ENCODE measurements around the gene SCG2.

Gene SCG2

DNA sequence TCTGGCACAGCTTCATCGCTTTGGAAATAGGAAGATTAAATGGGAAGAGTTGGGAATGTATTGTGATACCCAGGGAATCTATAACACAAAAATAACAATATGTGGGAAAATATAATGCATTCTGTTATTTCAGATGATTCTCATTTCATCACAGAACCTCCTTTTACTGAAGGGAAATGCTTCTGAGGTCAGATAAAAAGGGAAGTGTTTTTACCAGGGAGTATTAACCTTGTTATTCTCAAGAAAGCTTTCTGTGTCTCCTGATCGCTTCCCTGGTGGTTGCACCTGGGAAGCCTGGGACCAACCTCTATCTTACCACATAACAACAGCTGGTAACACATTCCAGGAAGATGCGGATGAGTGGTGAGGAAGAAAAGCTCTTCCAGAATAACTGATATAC lies 47.2 kb downstream of the SCG2 start:
- in situ Hi-C loops (cut with MboI; ENCODE audit: low pct_unique_long_range_greater_than_20kb, low sequenced_read_pairs, unreplicated experiment) = no loop called here
- DNase-seq (ENCODE audit: low spot score) = no peak
- TF ChIP-seq, protein P1, sequence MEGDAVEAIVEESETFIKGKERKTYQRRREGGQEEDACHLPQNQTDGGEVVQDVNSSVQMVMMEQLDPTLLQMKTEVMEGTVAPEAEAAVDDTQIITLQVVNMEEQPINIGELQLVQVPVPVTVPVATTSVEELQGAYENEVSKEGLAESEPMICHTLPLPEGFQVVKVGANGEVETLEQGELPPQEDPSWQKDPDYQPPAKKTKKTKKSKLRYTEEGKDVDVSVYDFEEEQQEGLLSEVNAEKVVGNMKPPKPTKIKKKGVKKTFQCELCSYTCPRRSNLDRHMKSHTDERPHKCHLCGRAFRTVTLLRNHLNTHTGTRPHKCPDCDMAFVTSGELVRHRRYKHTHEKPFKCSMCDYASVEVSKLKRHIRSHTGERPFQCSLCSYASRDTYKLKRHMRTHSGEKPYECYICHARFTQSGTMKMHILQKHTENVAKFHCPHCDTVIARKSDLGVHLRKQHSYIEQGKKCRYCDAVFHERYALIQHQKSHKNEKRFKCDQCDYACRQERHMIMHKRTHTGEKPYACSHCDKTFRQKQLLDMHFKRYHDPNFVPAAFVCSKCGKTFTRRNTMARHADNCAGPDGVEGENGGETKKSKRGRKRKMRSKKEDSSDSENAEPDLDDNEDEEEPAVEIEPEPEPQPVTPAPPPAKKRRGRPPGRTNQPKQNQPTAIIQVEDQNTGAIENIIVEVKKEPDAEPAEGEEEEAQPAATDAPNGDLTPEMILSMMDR (IDR thresholded peaks at IDR 0.05; ENCODE audit: extremely low read depth, insufficient read depth, missing control alignments) = no peak

DNA sequence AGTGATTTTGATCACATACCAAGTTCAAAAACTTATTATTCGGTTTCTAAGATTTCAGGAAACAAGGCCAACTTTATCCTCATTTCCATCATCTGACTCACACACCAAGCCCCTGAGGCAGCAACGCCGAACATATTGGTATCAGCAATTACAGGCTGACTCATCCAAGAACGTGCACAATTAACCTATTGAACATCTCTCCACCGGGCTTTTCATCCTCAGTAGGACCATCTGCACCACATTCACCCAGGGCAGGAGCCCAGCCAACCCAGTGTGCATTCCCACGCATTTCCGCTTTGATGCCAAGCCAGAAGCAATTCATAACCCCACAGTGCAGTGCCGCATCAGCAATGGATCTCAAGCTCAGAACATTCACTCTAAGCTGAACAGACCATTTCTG lies 52.9 kb downstream of the SCG2 start:
- TF ChIP-seq, protein P1 (IDR thresholded peaks at IDR 0.05; ENCODE audit: extremely low read depth, insufficient read depth, missing control alignments) = no peak
- no peak for DNase-seq (ENCODE audit: low spot score)
- in situ Hi-C loops (cut with MboI; ENCODE audit: low pct_unique_long_range_greater_than_20kb, low sequenced_read_pairs, unreplicated experiment) = no loop called here

DNA sequence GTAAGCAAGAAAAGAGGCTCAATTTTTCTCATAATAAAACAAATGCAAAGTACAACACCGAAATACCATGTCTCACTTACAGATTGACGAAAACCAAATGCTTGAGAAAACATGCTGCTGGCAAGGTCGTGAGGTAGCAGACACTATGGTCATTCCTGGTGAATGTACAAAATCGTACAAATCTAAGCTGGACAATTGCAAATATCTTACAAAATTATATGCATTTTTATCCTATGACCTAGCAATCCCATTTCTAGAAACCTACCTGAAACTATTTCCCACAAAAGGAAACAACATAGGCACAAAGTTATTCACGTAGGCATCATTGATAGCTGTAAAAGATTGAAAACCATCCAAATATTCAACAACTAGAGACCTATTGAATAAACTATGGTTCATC lies 54.0 kb downstream of the SCG2 start:
- DNase-seq (ENCODE audit: low spot score) = no peak

More for the DNA sequence above, 54.0 kb downstream of the SCG2 start:
- in situ Hi-C loops (cut with MboI; ENCODE audit: low pct_unique_long_range_greater_than_20kb, low sequenced_read_pairs, unreplicated experiment) = no loop called here
- TF ChIP-seq, protein P1 (IDR thresholded peaks at IDR 0.05; ENCODE audit: extremely low read depth, insufficient read depth, missing control alignments) = no peak

Data from GM13977 (cell line).